WI38 (cell line): Measurements from ENCODE around the gene IZUMO1.
"Not testable (repeated sequence)": the region's sequence is repeated elsewhere in the genome, so short reads cannot be mapped to it uniquely, and the experiment has no call there.

Experiments used
- H3K4me3 ChIP-seq: 2 replicates; pipeline ENCODE4 v1.5.1; 2011; ENCODE audit warnings: low read depth, mild to moderate bottlenecking, control low read depth, low read length
- TF ChIP-seq, protein P1 (sequence below): IDR thresholded peaks from 2 replicates; pipeline ENCODE4 v1.5.1; 2012; ENCODE audit warnings: low read depth, mild to moderate bottlenecking, control low read depth, low read length

IZUMO1 gene

DNA sequence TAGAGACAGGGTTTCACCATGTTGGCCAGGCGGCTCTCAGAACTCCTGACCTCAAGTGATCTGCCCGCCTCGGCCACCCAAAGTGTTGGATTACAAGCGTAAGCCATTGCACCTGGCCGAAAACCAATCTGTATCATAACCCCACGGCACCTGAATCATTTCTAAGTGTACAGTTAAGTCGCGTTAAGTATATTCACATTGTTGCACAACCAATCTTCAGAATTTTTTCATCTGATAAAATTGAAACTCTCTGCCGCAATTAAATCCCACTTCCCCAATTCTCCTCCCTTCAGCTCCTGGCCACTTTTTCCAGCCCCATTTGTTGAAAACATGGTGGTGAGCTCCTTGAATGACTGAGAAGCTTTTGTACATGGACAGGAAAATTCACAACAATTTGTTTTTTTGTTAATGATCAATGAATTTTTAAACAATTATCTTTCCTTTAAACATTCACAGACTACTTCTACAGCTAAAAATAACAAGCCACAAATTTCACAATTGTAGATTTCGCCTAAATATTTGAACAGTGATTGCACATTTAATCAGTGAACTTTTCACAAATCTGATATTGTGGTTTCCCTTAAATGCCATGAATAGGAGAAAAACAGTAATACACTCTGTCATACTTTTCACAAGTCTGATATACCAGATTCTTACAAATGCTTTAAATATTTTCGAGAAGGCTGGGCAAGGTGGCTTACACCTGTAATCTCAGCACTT is 22.4 kb upstream of the IZUMO1 start:
- H3K4me3 ChIP-seq, result no peak overlapping the region
- TF ChIP-seq, protein P1, sequence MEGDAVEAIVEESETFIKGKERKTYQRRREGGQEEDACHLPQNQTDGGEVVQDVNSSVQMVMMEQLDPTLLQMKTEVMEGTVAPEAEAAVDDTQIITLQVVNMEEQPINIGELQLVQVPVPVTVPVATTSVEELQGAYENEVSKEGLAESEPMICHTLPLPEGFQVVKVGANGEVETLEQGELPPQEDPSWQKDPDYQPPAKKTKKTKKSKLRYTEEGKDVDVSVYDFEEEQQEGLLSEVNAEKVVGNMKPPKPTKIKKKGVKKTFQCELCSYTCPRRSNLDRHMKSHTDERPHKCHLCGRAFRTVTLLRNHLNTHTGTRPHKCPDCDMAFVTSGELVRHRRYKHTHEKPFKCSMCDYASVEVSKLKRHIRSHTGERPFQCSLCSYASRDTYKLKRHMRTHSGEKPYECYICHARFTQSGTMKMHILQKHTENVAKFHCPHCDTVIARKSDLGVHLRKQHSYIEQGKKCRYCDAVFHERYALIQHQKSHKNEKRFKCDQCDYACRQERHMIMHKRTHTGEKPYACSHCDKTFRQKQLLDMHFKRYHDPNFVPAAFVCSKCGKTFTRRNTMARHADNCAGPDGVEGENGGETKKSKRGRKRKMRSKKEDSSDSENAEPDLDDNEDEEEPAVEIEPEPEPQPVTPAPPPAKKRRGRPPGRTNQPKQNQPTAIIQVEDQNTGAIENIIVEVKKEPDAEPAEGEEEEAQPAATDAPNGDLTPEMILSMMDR, result no peak

DNA sequence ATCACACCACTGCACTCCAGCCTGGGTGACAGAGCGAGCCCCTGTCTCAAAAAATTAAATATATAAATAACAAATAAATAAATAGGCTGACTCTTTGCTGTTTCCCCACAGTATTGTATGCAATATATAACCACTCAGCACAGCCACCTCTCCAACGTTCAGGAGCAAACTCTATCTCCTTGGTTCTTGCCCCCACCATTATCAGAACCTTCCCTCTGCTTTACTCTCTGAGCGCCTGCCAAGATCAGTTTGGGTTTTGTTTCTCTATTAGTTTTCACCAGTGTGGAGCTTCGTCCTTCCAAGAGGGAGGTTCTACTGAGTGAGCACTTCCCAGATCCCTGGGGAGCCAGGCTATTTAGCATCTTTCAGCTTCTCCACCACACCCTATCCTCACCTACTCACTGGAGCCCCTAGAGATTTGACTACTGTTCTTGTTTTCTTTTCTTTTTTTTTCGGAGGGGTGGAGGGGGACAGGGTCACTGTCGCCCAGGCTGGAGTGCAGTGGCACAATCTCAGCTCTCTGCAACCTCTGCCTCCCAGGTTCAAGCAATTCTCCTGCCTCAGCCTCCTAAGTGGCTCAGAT is 21.6 kb upstream of the IZUMO1 start:
- not testable (repeated sequence) for H3K4me3 ChIP-seq

DNA sequence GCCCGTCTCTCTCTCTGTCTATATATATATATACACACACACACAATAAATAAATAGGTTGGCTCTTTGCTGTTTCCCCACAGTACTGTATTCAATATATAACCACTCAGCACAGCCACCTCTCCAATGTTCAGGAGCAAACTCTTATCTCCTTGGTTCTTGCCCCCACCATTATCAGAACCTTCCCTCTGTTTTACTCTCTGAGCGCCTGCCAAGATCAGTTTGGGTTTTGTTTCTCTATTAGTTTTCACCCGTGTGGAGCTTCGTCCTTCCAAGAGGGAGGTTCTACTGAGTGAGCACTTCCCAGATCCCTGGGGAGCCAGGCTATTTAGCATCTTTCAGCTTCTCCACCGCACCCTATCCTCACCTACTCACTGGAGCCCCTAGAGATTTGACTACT is 19.1 kb upstream of the IZUMO1 start:
- H3K4me3 ChIP-seq, result not testable (repeated sequence)

DNA sequence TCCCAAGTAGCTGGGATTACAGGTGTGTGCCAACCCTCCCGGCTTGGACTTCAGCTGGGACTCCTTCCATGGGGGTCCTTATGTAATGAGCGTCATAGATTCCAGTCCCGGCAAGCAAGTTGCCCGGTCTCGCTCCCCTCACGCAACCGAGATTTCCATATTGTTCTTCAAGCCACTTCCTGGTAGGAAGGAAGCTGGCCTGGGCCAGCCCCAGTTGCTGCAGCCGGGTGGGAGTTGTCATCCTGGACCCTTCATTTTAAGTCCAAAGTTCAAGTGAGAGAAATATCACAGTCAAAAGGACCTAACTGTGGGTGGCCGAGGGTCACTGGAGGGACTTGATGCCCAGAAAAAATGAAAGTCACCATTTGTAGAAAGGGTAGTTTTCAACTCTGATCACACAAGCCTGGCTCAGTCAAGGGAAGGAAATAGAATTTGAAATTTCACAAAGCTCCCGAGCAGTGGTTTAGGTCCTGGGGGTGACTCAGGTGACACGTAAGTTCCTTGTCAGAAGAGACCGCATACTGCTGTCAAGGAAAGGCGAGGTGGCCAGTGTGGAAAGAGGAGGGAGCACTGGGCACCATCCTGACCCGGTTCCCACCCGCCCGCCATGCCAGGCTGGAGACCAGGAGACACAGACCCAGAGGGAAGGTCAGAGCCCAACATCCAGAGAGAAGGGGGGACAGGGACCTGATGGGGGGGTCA is 13.9 kb upstream of the IZUMO1 start:
- H3K4me3 ChIP-seq, result no peak overlapping the region

DNA sequence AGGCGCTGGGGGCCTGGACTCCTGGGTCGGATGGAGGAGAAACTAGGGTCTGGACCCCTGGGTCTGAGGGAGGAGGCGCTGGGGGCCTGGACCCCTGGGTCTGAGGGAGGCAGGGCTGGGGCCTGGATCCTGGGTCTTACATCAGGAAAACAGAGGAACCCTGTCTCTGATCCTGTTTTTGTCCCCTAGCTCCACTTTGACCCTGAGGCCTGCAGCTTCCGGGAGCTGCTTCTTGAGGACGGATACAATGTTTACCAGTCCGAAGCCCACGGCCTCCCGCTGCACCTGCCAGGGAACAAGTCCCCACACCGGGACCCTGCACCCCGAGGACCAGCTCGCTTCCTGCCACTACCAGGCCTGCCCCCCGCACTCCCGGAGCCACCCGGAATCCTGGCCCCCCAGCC is 11.0 kb upstream of the IZUMO1 start:
- H3K4me3 ChIP-seq, result no peak overlapping the region
- TF ChIP-seq, protein P1, result no peak

More for the DNA sequence above, 13.9 kb upstream of the IZUMO1 start:
- TF ChIP-seq, protein P1, result no peak

DNA sequence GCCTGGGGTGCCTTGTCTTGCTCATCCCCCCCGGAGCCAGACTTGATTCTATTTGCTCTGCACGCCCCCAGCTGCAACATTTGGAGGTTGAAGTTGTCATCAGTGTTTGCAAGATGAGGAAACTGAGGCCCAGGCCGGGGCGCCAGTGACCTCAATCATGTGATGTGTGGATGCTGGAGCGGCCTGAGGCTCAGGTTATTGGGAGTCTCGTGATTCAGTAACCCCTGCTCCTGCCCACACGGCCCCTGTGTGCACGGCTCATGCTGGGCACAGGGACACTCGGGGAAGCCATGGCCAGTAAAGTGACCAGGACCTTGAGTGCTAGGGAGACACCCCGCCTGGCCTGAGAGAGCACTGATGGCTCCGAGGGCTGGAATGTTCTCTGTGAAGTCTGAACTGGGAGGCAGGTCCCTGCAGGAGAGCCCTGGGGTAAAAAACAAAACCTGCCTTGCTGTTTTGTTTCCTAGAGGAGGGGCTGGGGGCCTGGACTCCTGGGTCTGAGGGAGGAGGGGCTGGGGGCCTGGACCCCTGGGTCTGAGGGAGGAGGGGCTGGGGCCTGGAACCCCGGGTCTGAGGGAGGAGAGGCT is 10.5 kb upstream of the IZUMO1 start:
- TF ChIP-seq, protein P1, result no peak
- no peak overlapping the region for H3K4me3 ChIP-seq

DNA sequence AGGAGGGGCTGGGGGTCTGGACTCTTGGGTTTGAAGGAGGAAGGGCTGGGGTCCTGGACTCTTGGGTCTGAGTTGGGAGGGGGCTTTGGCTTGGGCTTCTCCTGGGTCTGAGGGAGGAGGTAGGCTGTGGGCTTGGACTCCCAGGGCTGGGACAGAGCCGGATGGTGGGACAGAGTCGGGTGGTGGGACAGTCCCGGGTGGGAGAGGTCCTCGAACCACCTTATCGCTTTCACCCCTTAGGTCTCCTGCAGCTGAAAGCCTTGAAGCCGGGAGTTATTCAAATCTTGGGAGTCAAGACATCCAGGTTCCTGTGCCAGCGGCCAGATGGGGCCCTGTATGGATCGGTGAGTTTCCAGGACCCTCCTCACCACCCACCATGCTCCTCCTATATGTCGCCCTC is 10.0 kb upstream of the IZUMO1 start:
- TF ChIP-seq, protein P1, result no peak
- no peak overlapping the region for H3K4me3 ChIP-seq

DNA sequence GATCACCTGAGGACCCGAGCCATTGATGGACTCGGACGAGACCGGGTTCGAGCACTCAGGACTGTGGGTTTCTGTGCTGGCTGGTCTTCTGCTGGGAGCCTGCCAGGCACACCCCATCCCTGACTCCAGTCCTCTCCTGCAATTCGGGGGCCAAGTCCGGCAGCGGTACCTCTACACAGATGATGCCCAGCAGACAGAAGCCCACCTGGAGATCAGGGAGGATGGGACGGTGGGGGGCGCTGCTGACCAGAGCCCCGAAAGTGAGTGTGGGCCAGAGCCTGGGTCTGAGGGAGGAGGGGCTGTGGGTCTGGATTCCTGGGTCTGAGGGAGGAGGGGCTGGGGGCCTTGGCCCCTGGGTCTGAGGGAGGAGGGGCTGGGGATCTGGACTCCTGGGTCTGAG is 9.5 kb upstream of the IZUMO1 start:
- TF ChIP-seq, protein P1, result no peak
- H3K4me3 ChIP-seq, result no peak overlapping the region
